Vagina (tissue), 2 donors: Measurements from ENCODE around the gene TRMT112. TPM values are rescaled to one million over a fixed set of nuclear protein-coding genes. Genes with fewer than 3 reads are reported as not detected.

Source experiments
- DNase-seq, 2 donors: peaks; one replicate each; pipeline ENCODE4 v3.0.0-alpha.2; 2017; ENCODE audit errors: extremely low spot score in 2 of 2
- H3K27ac ChIP-seq: fragments of 200-600 bp; sonication (generic); one replicate; pipeline ENCODE4 v1.5.1; 2019
- H3K27me3 ChIP-seq: fragments of 200-600 bp; sonication (generic); one replicate; pipeline ENCODE4 v1.5.1; 2019
- H3K36me3 ChIP-seq, 2 donors: fragments of 200-600 bp; sonication (generic); one replicate each; pipeline ENCODE4 v1.5.1; 2017 to 2019
- H3K4me1 ChIP-seq: fragments of 200-600 bp; sonication (generic); one replicate; pipeline ENCODE4 v1.5.1; 2019
- H3K4me3 ChIP-seq, 2 donors: fragments of 200-600 bp; sonication (generic); 1 replicate in 1 of 2; 2 replicates in 1 of 2; pipeline ENCODE4 v1.5.1; 2016 to 2019
- H3K9me3 ChIP-seq: fragments of 200-600 bp; sonication (generic); one replicate; pipeline ENCODE4 v1.5.1; 2019
- POLR2A ChIP-seq, 2 donors: fragments of 450-650 bp; IDR thresholded peaks; one replicate each; pipeline ENCODE4 v1.6.1; 2017; ENCODE audit warnings: antibody characterized with exemption in 2 of 2, mild to moderate bottlenecking in 2 of 2, moderate library complexity in 2 of 2
- POLR2AphosphoS5 ChIP-seq, 2 donors: sonication (generic); formaldehyde crosslinking; IDR thresholded peaks; one replicate each; pipeline ENCODE4 v1.9.0; 2017; ENCODE audit warnings: antibody characterized with exemption in 2 of 2, mild to moderate bottlenecking in 2 of 2, low read depth in 1 of 2; ENCODE audit not compliant: insufficient read depth in 1 of 2
- intact Hi-C: fragments of 100-400 bp; cut with DNase I; formaldehyde crosslinking; loops from one replicate; pipeline ENCODE4 v1.15.1; 2023
- total RNA-seq: library from RNA; depleted of rRNA; stranded (reverse); fragments of >200 nt; gene quantifications from one replicate; pipeline ENCODE4 v1.2.3, GENCODE V29; 2016
- TF ChIP-seq, protein P1 (sequence below), 3 experiments: fragments of 450-650 bp in 2 of 3; fragments of 200-600 bp in 1 of 3; sonication (generic) in 1 of 3; IDR thresholded peaks; one replicate each; pipeline ENCODE4 v1.5.1; 2017 to 2019; ENCODE audit warnings: antibody characterized with exemption in 3 of 3, mild to moderate bottlenecking in 2 of 3, moderate library complexity in 2 of 3

TRMT112 gene
- total RNA-seq, 1 donor from 2014 or later, result 195 TPM

DNA sequence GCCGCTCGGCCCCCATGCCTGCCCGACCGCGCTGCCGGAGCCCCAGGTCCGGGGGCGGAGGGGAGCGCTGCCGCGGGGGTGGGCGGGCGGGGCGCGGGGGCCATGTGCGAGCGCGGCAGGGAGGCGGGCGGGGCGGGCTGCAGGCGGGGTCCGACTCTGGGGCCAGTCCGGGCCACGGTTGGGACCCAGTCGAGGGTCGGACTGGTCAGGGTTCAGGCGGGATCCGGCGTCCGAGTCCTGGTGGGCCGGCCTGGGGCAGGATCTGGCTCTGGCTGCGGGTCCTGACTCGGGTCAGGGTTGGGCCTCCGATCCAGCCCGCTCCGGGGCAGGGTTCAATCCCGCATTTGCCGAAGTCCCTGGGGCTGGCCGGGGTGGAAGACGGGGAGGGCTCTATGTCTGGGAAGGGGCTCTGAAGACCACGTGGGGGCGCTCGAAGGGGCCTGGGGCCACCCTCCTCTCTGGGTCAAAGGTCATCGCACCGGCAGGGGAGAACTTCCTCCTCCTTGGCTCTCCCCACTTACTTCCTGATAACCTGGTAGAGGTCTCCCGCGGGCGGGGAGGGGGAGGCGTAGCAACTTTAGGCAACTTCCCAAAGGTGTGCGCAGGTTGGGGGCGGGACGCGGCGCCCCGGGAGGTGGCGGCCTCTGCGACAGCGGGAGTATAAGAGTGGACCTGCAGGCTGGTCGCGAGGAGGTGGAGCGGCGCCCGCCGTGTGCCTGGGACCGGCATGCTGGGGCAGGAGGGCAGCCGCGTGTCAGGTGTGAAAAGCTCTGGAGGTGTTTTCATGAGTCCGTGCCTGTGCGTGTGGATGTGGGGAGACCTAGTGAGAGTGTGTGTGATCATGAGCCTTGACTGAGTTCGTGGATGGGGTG is 11.4 kb downstream of the TRMT112 start:
- intact Hi-C loops, result loop anchor here (5.0 kb wide), 1 partner anchor 69 kb away; no protein-coding TSS in a partner anchor
- DNase-seq, result peak in 1 of 2 donors; percentile 91
- Histone ChIP-seq H3K27me3 (no peaks in the 10 kb centered on the region), H3K27ac (peak overlapping the region; percentile 88), H3K4me3 (peak overlapping the region; percentile 83 to 93), H3K9me3 (no peaks in the 10 kb centered on the region), H3K36me3 (no peaks in the 10 kb centered on the region), H3K4me1 (peaks cover 31% of the 10 kb centered on the region)
- TF ChIP-seq POLR2AphosphoS5 (IDR thresholded peaks at IDR 0.05; ENCODE audit: insufficient read depth in 1 of 2, low read depth in 1 of 2) (peak in 1 of 2 donors; percentile 46), POLR2A (IDR thresholded peaks at IDR 0.05) (no peak)
- TF ChIP-seq, protein P1, sequence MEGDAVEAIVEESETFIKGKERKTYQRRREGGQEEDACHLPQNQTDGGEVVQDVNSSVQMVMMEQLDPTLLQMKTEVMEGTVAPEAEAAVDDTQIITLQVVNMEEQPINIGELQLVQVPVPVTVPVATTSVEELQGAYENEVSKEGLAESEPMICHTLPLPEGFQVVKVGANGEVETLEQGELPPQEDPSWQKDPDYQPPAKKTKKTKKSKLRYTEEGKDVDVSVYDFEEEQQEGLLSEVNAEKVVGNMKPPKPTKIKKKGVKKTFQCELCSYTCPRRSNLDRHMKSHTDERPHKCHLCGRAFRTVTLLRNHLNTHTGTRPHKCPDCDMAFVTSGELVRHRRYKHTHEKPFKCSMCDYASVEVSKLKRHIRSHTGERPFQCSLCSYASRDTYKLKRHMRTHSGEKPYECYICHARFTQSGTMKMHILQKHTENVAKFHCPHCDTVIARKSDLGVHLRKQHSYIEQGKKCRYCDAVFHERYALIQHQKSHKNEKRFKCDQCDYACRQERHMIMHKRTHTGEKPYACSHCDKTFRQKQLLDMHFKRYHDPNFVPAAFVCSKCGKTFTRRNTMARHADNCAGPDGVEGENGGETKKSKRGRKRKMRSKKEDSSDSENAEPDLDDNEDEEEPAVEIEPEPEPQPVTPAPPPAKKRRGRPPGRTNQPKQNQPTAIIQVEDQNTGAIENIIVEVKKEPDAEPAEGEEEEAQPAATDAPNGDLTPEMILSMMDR (IDR thresholded peaks at IDR 0.05), result no peak

DNA sequence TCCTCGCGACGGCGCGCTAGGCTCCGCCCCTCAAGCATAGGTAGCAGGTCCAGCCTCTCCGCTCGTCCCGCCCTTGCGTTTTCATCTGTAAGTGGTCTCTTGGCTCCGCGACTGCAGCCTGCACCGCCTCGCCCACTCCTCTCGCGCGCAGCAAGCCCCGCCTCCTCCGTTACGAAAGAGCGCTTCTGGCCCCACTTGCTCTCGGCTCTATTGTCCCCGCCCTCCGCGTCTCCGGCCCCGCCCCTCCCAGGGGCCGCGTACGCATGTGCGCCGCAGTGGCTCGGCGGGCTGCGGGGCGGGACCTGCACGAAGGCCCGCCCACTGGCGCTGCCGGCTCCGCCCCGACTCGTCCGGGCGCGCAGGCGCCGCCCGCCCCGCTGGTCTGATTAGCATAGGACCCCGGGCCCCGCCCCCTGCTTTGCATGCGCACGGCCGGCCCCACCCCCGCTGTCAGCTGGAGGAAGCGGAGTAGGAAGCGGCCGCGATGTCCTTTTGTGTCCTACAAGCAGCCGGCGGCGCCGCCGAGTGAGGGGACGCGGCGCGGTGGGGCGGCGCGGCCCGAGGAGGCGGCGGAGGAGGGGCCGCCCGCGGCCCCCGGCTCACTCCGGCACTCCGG is 12.2 kb downstream of the TRMT112 start, which contains the start of gene ESRRA:
TSS of gene ESRRA (plus strand) at position 450 of the 616 bp plus-strand sequence. CDS start 1,656 bp downstream, outside the sequence.
- H3K4me1 ChIP-seq, result peaks cover 38% of the 10 kb centered on the region
- DNase-seq, result peak in 1 of 2 donors; percentile 99
- H3K9me3 ChIP-seq, result no peaks in the 10 kb centered on the region
- no peaks in the 10 kb centered on the region for H3K36me3 ChIP-seq
- peak within 1 kb of the TSS; percentile 96 for H3K27ac ChIP-seq
- intact Hi-C loops, result loop anchor here (5.0 kb wide), 1 partner anchor 68 kb away; no protein-coding TSS in a partner anchor
- no peaks in the 10 kb centered on the region for H3K27me3 ChIP-seq
- TF ChIP-seq POLR2AphosphoS5 (IDR thresholded peaks at IDR 0.05; ENCODE audit: insufficient read depth in 1 of 2, low read depth in 1 of 2), result peak in 1 of 2 donors; percentile 72
- TF ChIP-seq, protein P1 (IDR thresholded peaks at IDR 0.05), result no peak
- TF ChIP-seq POLR2A (IDR thresholded peaks at IDR 0.05), result peak in 1 of 2 donors; percentile 71
- H3K4me3 ChIP-seq, result peak within 1 kb of the TSS; percentile 83 to 93

DNA sequence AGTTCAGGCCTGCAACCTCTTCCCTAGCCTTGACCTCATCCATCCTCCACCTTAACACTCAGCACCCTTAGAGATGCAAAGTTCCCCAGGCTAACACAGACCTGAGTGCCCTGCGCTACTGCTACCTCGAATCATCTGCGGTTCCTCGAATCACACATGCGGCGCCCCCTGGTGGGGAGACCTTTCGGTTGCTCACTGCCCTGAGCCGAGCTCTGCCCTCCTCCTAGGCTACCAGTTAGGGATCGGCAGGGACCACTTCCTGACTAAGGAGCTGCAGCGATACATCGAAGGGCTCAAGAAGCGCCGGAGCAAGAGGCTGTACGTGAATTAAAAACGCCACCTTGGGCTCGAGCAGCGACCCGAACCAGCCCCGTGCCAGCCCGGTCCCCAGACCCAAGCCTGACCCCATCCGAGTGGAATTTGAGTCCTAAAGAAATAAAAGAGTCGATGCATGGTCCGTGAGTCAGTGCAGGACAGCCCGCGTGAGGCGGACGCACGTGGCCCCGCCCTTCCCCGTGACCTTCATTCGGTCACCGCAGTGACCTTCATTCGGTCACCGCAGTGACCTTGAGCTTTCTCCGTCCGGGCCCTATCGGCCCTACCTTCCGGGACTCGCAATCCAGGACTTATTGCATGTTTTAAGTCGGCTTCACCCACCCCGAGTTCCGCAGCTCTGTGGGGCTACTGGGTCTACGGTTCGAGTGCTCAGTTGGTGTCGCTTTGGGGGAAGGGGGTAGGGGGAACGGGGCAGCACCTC is 12.9 kb downstream of the TRMT112 start:
- intact Hi-C loops, result loop anchor here (5.0 kb wide), 1 partner anchor 67 kb away; no protein-coding TSS in a partner anchor
- peaks cover 45% of the 10 kb centered on the region for H3K4me1 ChIP-seq
- TF ChIP-seq POLR2A (IDR thresholded peaks at IDR 0.05), result no peak
- TF ChIP-seq POLR2AphosphoS5 (IDR thresholded peaks at IDR 0.05; ENCODE audit: insufficient read depth in 1 of 2, low read depth in 1 of 2), result peak in 1 of 2 donors; percentile 72
- TF ChIP-seq, protein P1 (IDR thresholded peaks at IDR 0.05), result peak; percentile 83 to 90 (median 85)
- H3K36me3 ChIP-seq, result no peaks in the 10 kb centered on the region
- no peaks in the 10 kb centered on the region for H3K27me3 ChIP-seq
- peak in 1 of 2 donors; percentile 93 for DNase-seq
- H3K4me3 ChIP-seq, result peak overlapping the region; percentile 83 to 93
- no peaks in the 10 kb centered on the region for H3K9me3 ChIP-seq
- peak overlapping the region; percentile 96 for H3K27ac ChIP-seq

DNA sequence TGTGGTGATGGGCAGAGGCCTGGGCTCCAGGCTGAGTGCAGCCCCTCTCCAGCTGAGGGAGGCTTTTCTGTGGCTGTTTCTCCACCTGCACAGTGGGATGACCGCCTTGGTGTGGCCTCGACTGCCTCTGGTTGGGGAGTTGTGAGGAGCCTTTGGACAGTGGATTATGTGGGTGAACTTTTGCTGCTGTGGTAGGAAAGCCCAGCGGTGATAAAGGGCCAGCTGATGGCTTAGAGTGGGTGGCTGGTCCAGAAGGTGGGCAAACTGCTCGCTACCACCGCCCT is 13.4 kb downstream of the TRMT112 start:
- Histone ChIP-seq H3K36me3 (no peaks in the 10 kb centered on the region), H3K27me3 (no peaks in the 10 kb centered on the region), H3K4me1 (peaks cover 51% of the 10 kb centered on the region), H3K4me3 (peak overlapping the region; percentile 83 to 93), H3K27ac (peak overlapping the region; percentile 96), H3K9me3 (no peaks in the 10 kb centered on the region)
- no peak for DNase-seq
- intact Hi-C loops, result no loop called here
- TF ChIP-seq POLR2A (IDR thresholded peaks at IDR 0.05) (no peak), POLR2AphosphoS5 (IDR thresholded peaks at IDR 0.05; ENCODE audit: insufficient read depth in 1 of 2, low read depth in 1 of 2) (no peak)
- TF ChIP-seq, protein P1 (IDR thresholded peaks at IDR 0.05), result no peak
